HL-60 (cell line): ENCODE results near the gene CSHL1.
A peak's percentile ranks its signal among the peaks of the same experiment; 100 is the strongest.

ENCODE experiments used
- DNase-seq, 2 experiments: peaks; one replicate each; pipeline ENCODE4 v3.0.0-alpha.2; 2010 to 2020; ENCODE audit warnings: low read depth in 1 of 2, low spot score in 1 of 2
- H3K27ac ChIP-seq: fragments of 250-450 bp; sonication (Bioruptor Pico); replicated peaks from 2 replicates; pipeline ENCODE4 v1.5.1; 2020; ENCODE audit warnings: mild to moderate bottlenecking, moderate library complexity
- H3K27me3 ChIP-seq: fragments of 250-450 bp; sonication (Bioruptor Pico); 2 replicates; pipeline ENCODE4 v1.5.1; 2021; ENCODE audit warnings: mild to moderate bottlenecking, moderate library complexity; ENCODE audit not compliant: insufficient read depth, poor library complexity, severe bottlenecking
- H3K4me3 ChIP-seq: replicated peaks from 2 replicates; pipeline ENCODE4 v1.5.1; 2011; ENCODE audit warnings: mild to moderate bottlenecking, control low read depth, low read length; ENCODE audit not compliant: insufficient read depth
- CTCF ChIP-seq: IDR thresholded peaks from one replicate; pipeline ENCODE4 v1.5.1; 2011; ENCODE audit warnings: low read length, control low read depth, inconsistent platforms; ENCODE audit not compliant: insufficient read depth
- GABPA ChIP-seq: IDR thresholded peaks from 2 replicates; pipeline ENCODE4 v1.6.1; 2012; ENCODE audit warnings: low read depth
- POLR2AphosphoS5 ChIP-seq: IDR thresholded peaks from 2 replicates; pipeline ENCODE4 v1.6.1; 2012; ENCODE audit warnings: low read depth
- REST ChIP-seq: IDR thresholded peaks from 2 replicates; pipeline ENCODE4 v1.6.1; 2012; ENCODE audit warnings: low read depth; ENCODE audit not compliant: insufficient replicate concordance
- SPI1 ChIP-seq: IDR thresholded peaks from 2 replicates; pipeline ENCODE4 v1.6.1; 2012; ENCODE audit warnings: low read depth, mild to moderate bottlenecking, borderline replicate concordance

The CSHL1 gene

GRCh38 chr17:63947711-63948330 is 36.8 kb upstream of the CSHL1 start:
- no peak overlapping the region for H3K4me3 ChIP-seq
- H3K27ac ChIP-seq: no peak overlapping the region
- TF ChIP-seq POLR2AphosphoS5: no peak
- no peak for TF ChIP-seq CTCF
- no peak for TF ChIP-seq REST
- no peak for TF ChIP-seq SPI1
- no peak for TF ChIP-seq GABPA

GRCh38 chr17:63946440-63947363 is 35.6 kb upstream of the CSHL1 start:
- Histone ChIP-seq H3K4me3 (no peak overlapping the region), H3K27ac (peak overlapping the region; percentile 65), H3K27me3 (no peaks in the 10 kb centered on the region)
- peak; percentile 45 to 72 for DNase-seq
- TF ChIP-seq REST (no peak), SPI1 (peak; percentile 72; the same call in 1 of the 2 replicates), POLR2AphosphoS5 (no peak), GABPA (no peak), CTCF (peak; percentile 74)

More at GRCh38 chr17:63947711-63948330, 36.8 kb upstream of the CSHL1 start:
- no peaks in the 10 kb centered on the region for H3K27me3 ChIP-seq
- DNase-seq: no peak

- Histone ChIP-seq H3K27ac (peak overlapping the region; percentile 65), H3K4me3 (no peak overlapping the region)
Measured at GRCh38 chr17:63945784-63946439, 34.9 kb upstream of the CSHL1 start.

More at GRCh38 chr17:63945784-63946439, 34.9 kb upstream of the CSHL1 start:
- no peak for DNase-seq
- TF ChIP-seq GABPA (no peak), SPI1 (no peak), POLR2AphosphoS5 (no peak), CTCF (no peak), REST (no peak)
- no peaks in the 10 kb centered on the region for H3K27me3 ChIP-seq
